ENCODE measurements around the gene KCNK17. TPM values are rescaled to one million over a fixed set of nuclear protein-coding genes. Genes with fewer than 3 reads are reported as not detected.

KCNK17 gene
- total RNA-seq, 1 experiment from 2014 or later: not detected

- no TSS peak for BruUV-seq (replicated peaks)
- no peak overlapping the region for H3K9ac ChIP-seq (ENCODE audit: low read length)
- H3K36me3 ChIP-seq (ENCODE audit: control insufficient read depth in 1 of 2, insufficient read depth in 2 of 2, low read length in 2 of 2): no peaks in the 10 kb centered on the region
- POLR2A ChIA-PET: no interaction called here
- DNase-seq (ENCODE audit: low read depth, low spot score) (no peak), ATAC-seq (no peak)
- H3K27me3 ChIP-seq (ENCODE audit: insufficient read depth, low read length): peaks cover 45% of the 10 kb centered on the region
- no peak overlapping the region for H3K27ac ChIP-seq (ENCODE audit: low read depth, low read length)
- H3K79me2 ChIP-seq (ENCODE audit: insufficient read depth, low read length): no peaks in the 10 kb centered on the region
- H3K4me1 ChIP-seq (ENCODE audit: control insufficient read depth in 1 of 2, insufficient read depth in 2 of 2, low read length in 2 of 2): no peaks in the 10 kb centered on the region
- intact Hi-C loops (cut with micrococcal nuclease): no loop called here
- RAD21 ChIA-PET (ENCODE audit: low non-redundant PET in 1 of 2, low total read pairs in 2 of 2, uncharacterized antibody in 2 of 2, unreplicated experiment in 2 of 2): no interaction called here
- no peak overlapping the region for H2AFZ ChIP-seq (ENCODE audit: low read depth, low read length, poor library complexity, severe bottlenecking)
- no peaks in the 10 kb centered on the region for H4K20me1 ChIP-seq (ENCODE audit: insufficient read depth)
- H3K4me3 ChIP-seq (replicated peaks in 1 of 2; ENCODE audit: low read depth in 1 of 2, low read length in 2 of 2): no peak overlapping the region
- CTCF ChIA-PET: no interaction called here
- TF ChIP-seq CTCF (IDR thresholded peaks at IDR 0.05 in 2 of 3, conservative IDR thresholded peaks at IDR 0.05 in 1 of 3; ENCODE audit: borderline replicate concordance in 1 of 3, insufficient read depth in 1 of 3, low read depth in 2 of 3, low read length in 2 of 3) (no peak), CBX3 (IDR thresholded peaks at IDR 0.05; ENCODE audit: low read depth) (no peak), SRF (IDR thresholded peaks at IDR 0.05; ENCODE audit: low read depth) (no peak), YY1 (IDR thresholded peaks at IDR 0.05; ENCODE audit: extremely low read depth, insufficient replicate concordance, low read depth, low read length) (no peak)
- H3K9me2 ChIP-seq (ENCODE audit: insufficient read depth): no peaks in the 10 kb centered on the region
- no peaks in the 10 kb centered on the region for H3K9me3 ChIP-seq (ENCODE audit: control insufficient read depth in 1 of 2, insufficient read depth in 1 of 2, low read depth in 1 of 2, low read length in 2 of 2)
- H3K4me2 ChIP-seq (ENCODE audit: low read length): no peak overlapping the region
Measured at GRCh38 chr6:39327507-39327906, 13.3 kb upstream of the KCNK17 start.

GRCh38 chr6:39322306-39322850 lies 8.2 kb upstream of the KCNK17 start, which contains the start of gene KCNK16:
TSS of gene KCNK16 (minus strand) at chr6:39322702. CDS start at chr6:39322540, 162 bp downstream.
- Histone ChIP-seq H3K4me1 (ENCODE audit: control insufficient read depth in 1 of 2, insufficient read depth in 2 of 2, low read length in 2 of 2) (no peaks in the 10 kb centered on the region), H2AFZ (ENCODE audit: low read depth, low read length, poor library complexity, severe bottlenecking) (no peak within 1 kb of the TSS), H3K9me2 (ENCODE audit: insufficient read depth) (no peaks in the 10 kb centered on the region), H3K4me3 (replicated peaks in 1 of 2; ENCODE audit: low read depth in 1 of 2, low read length in 2 of 2) (no peak within 1 kb of the TSS), H3K79me2 (ENCODE audit: insufficient read depth, low read length) (no peaks in the 10 kb centered on the region), H3K9me3 (ENCODE audit: control insufficient read depth in 1 of 2, insufficient read depth in 1 of 2, low read depth in 1 of 2, low read length in 2 of 2) (no peaks in the 10 kb centered on the region), H3K27ac (ENCODE audit: low read depth, low read length) (no peak within 1 kb of the TSS), H4K20me1 (ENCODE audit: insufficient read depth) (no peaks in the 10 kb centered on the region), H3K27me3 (ENCODE audit: insufficient read depth, low read length) (peaks cover 36% of the 10 kb centered on the region), H3K9ac (ENCODE audit: low read length) (no peak within 1 kb of the TSS), H3K4me2 (ENCODE audit: low read length) (no peak within 1 kb of the TSS), H3K36me3 (ENCODE audit: control insufficient read depth in 1 of 2, insufficient read depth in 2 of 2, low read length in 2 of 2) (no peaks in the 10 kb centered on the region)
- ATAC-seq (no peak), DNase-seq (ENCODE audit: low read depth, low spot score) (no peak)
- POLR2A ChIA-PET: no interaction called here
- CTCF ChIA-PET: interaction anchor here (1.0 kb wide), 1 partner anchor 19 kb away, joined by 4 read pairs; no protein-coding TSS in a partner anchor
- no peak for TF ChIP-seq CEBPB (IDR thresholded peaks at IDR 0.05; ENCODE audit: low read depth)
- RAD21 ChIA-PET (ENCODE audit: low non-redundant PET in 1 of 2, low total read pairs in 2 of 2, uncharacterized antibody in 2 of 2, unreplicated experiment in 2 of 2): no interaction called here
- intact Hi-C loops (cut with micrococcal nuclease): no loop called here
- BruUV-seq (replicated peaks): no TSS peak
